Left renal pelvis (tissue), 4 donors: ENCODE measurements around the gene KRT6B. TPM values are rescaled to one million over a fixed set of nuclear protein-coding genes. Genes with fewer than 3 reads are reported as not detected.

Experiments
- DNase-seq, 4 donors: peaks; one replicate each; pipeline ENCODE4 v3.0.0-alpha.2; 2013; ENCODE audit warnings: low read depth in 4 of 4, low spot score in 3 of 4
- polyA plus RNA-seq, 4 donors: library from polyadenylated mRNA; unstranded; fragments of 120-200 nt; gene quantifications; one replicate each; pipeline ENCODE4 v1.2.1, GENCODE V29; 2013; ENCODE audit not compliant: insufficient read length in 4 of 4

KRT6B gene
- polyA plus RNA-seq, 4 donors, result 0.22 TPM; not detected in 3

- DNase-seq, result no peak
Measured at GRCh38 chr12:52437508-52437907, 14.4 kb downstream of the KRT6B start.

- DNase-seq, result no peak
Measured at GRCh38 chr12:52436828-52437474, 15.0 kb downstream of the KRT6B start.

- DNase-seq, result no peak
Measured at GRCh38 chr12:52436000-52436827, 15.7 kb downstream of the KRT6B start.

- DNase-seq, result no peak
Measured at GRCh38 chr12:52435659-52435999, 16.3 kb downstream of the KRT6B start.

GRCh38 chr12:52434760-52435530 lies 17.0 kb downstream of the KRT6B start:
- no peak for DNase-seq

GRCh38 chr12:52434081-52434733 lies 17.7 kb downstream of the KRT6B start, which contains the start of gene KRT75:
Gene KRT75, minus strand, starts transcription at chr12:52434371. Its CDS starts 67 bp downstream, at chr12:52434304.
- no peak for DNase-seq

GRCh38 chr12:52433501-52434080 lies 18.4 kb downstream of the KRT6B start:
- no peak for DNase-seq

GRCh38 chr12:52432559-52433207 lies 19.3 kb downstream of the KRT6B start:
- no peak for DNase-seq

- no peak for DNase-seq
Measured at GRCh38 chr12:52428121-52428520, 23.8 kb downstream of the KRT6B start.

GRCh38 chr12:52427083-52427482 lies 24.9 kb downstream of the KRT6B start:
- DNase-seq, result no peak

- DNase-seq, result no peak
Measured at GRCh38 chr12:52426034-52426433, 25.9 kb downstream of the KRT6B start.

- DNase-seq, result no peak
Measured at GRCh38 chr12:52425466-52425865, 26.5 kb downstream of the KRT6B start.

- no peak for DNase-seq
Measured at GRCh38 chr12:52423661-52424500, 28.1 kb downstream of the KRT6B start.

GRCh38 chr12:52423035-52423434 lies 28.9 kb downstream of the KRT6B start:
- DNase-seq, result no peak

GRCh38 chr12:52419656-52420055 lies 32.3 kb downstream of the KRT6B start:
- DNase-seq, result no peak

GRCh38 chr12:52418576-52419110 lies 33.3 kb downstream of the KRT6B start:
- DNase-seq, result no peak

- DNase-seq, result no peak
Measured at GRCh38 chr12:52417740-52418139, 34.2 kb downstream of the KRT6B start.

- DNase-seq, result no peak
Measured at GRCh38 chr12:52416795-52417194, 35.2 kb downstream of the KRT6B start.
